ENCODE results near the gene SLX4. TPM values are rescaled to one million over a fixed set of nuclear protein-coding genes. Genes with fewer than 3 reads are reported as not detected.

Gene SLX4
- polyA plus RNA-seq, 1 of the 3 experiments (the other 2 are of a cell fraction) = 2.1 TPM

DNA sequence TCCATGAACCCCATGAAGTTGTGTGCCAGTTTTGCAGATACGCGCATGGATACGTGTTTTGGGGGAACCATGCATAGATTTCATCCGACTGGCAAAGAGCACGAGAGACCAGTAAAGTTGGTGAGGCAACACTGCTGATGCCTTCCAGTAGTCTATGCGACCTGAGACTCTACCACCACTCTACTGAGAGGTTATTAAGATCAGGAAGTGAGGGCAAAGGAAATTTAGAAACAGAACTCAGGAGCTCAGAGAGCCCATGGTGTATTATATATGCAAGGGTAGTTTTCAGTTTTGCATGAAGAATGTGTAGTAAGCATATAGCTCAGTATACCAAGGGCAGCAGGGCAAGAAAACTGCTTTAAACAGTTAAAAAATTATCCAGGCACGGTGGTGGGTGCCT, 4.2 kb downstream of the SLX4 start:
- Histone ChIP-seq H4K20me1 (ENCODE audit: insufficient read depth) (no peaks in the 10 kb centered on the region), H3K27ac (ENCODE audit: low read depth in 2 of 2, low read length in 1 of 2) (no peak overlapping the region), H3K9ac (no peak overlapping the region), H3K9me3 (no peaks in the 10 kb centered on the region), H3K4me1 (ENCODE audit: control insufficient read depth in 1 of 2, insufficient read depth in 2 of 2, low read depth in 1 of 2, low read length in 1 of 2) (peaks cover 6% of the 10 kb centered on the region in 2 experiments), H3K36me3 (replicated peaks in 1 of 2; ENCODE audit: control insufficient read depth in 1 of 2, insufficient read depth in 2 of 2, low read length in 1 of 2) (peaks cover 8 to 14% of the 10 kb centered on the region in 2 experiments), H3K4me3 (ENCODE audit: low read depth in 2 of 2, low read length in 1 of 2) (no peak overlapping the region), H3K27me3 (ENCODE audit: insufficient read depth) (no peaks in the 10 kb centered on the region), H3F3A (replicated peaks; ENCODE audit: insufficient read depth) (no peaks in the 10 kb centered on the region), H3K9me2 (no peaks in the 10 kb centered on the region), H3K79me2 (ENCODE audit: insufficient read depth) (peaks cover 15% of the 10 kb centered on the region), H3K4me2 (no peak overlapping the region), H2AFZ (ENCODE audit: low read depth) (no peak overlapping the region)
- POLR2A ChIA-PET = no interaction called here
- WGBS (ENCODE audit: low lambda C conversion rate) = 86% methylated on average over 7 of the region's 7 CpGs
- CTCF ChIA-PET = no interaction called here
- TF ChIP-seq TAF1 (IDR thresholded peaks at IDR 0.05; ENCODE audit: borderline replicate concordance, low read depth, low read length) (no peak), TEAD4 (IDR thresholded peaks at IDR 0.05; ENCODE audit: borderline replicate concordance, insufficient read depth) (no peak), MEF2A (IDR thresholded peaks at IDR 0.05; ENCODE audit: borderline replicate concordance, low read depth) (no peak), NFIC (IDR thresholded peaks at IDR 0.05; ENCODE audit: borderline replicate concordance) (no peak)
- TF ChIP-seq, protein P1, sequence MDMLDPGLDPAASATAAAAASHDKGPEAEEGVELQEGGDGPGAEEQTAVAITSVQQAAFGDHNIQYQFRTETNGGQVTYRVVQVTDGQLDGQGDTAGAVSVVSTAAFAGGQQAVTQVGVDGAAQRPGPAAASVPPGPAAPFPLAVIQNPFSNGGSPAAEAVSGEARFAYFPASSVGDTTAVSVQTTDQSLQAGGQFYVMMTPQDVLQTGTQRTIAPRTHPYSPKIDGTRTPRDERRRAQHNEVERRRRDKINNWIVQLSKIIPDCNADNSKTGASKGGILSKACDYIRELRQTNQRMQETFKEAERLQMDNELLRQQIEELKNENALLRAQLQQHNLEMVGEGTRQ (IDR thresholded peaks at IDR 0.05; ENCODE audit: borderline replicate concordance, low read depth, low read length) = no peak
- TF ChIP-seq, protein P2, sequence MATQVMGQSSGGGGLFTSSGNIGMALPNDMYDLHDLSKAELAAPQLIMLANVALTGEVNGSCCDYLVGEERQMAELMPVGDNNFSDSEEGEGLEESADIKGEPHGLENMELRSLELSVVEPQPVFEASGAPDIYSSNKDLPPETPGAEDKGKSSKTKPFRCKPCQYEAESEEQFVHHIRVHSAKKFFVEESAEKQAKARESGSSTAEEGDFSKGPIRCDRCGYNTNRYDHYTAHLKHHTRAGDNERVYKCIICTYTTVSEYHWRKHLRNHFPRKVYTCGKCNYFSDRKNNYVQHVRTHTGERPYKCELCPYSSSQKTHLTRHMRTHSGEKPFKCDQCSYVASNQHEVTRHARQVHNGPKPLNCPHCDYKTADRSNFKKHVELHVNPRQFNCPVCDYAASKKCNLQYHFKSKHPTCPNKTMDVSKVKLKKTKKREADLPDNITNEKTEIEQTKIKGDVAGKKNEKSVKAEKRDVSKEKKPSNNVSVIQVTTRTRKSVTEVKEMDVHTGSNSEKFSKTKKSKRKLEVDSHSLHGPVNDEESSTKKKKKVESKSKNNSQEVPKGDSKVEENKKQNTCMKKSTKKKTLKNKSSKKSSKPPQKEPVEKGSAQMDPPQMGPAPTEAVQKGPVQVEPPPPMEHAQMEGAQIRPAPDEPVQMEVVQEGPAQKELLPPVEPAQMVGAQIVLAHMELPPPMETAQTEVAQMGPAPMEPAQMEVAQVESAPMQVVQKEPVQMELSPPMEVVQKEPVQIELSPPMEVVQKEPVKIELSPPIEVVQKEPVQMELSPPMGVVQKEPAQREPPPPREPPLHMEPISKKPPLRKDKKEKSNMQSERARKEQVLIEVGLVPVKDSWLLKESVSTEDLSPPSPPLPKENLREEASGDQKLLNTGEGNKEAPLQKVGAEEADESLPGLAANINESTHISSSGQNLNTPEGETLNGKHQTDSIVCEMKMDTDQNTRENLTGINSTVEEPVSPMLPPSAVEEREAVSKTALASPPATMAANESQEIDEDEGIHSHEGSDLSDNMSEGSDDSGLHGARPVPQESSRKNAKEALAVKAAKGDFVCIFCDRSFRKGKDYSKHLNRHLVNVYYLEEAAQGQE (IDR thresholded peaks at IDR 0.05; ENCODE audit: low read depth, low read length) = no peak
- TF ChIP-seq, protein P3, sequence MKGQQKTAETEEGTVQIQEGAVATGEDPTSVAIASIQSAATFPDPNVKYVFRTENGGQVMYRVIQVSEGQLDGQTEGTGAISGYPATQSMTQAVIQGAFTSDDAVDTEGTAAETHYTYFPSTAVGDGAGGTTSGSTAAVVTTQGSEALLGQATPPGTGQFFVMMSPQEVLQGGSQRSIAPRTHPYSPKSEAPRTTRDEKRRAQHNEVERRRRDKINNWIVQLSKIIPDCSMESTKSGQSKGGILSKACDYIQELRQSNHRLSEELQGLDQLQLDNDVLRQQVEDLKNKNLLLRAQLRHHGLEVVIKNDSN (IDR thresholded peaks at IDR 0.05; ENCODE audit: borderline replicate concordance, low read depth) = no peak
- TF ChIP-seq, protein P4, sequence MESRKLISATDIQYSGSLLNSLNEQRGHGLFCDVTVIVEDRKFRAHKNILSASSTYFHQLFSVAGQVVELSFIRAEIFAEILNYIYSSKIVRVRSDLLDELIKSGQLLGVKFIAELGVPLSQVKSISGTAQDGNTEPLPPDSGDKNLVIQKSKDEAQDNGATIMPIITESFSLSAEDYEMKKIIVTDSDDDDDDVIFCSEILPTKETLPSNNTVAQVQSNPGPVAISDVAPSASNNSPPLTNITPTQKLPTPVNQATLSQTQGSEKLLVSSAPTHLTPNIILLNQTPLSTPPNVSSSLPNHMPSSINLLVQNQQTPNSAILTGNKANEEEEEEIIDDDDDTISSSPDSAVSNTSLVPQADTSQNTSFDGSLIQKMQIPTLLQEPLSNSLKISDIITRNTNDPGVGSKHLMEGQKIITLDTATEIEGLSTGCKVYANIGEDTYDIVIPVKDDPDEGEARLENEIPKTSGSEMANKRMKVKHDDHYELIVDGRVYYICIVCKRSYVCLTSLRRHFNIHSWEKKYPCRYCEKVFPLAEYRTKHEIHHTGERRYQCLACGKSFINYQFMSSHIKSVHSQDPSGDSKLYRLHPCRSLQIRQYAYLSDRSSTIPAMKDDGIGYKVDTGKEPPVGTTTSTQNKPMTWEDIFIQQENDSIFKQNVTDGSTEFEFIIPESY (IDR thresholded peaks at IDR 0.05; ENCODE audit: borderline replicate concordance, low read depth) = no peak
- no peak for DNase-seq

DNA sequence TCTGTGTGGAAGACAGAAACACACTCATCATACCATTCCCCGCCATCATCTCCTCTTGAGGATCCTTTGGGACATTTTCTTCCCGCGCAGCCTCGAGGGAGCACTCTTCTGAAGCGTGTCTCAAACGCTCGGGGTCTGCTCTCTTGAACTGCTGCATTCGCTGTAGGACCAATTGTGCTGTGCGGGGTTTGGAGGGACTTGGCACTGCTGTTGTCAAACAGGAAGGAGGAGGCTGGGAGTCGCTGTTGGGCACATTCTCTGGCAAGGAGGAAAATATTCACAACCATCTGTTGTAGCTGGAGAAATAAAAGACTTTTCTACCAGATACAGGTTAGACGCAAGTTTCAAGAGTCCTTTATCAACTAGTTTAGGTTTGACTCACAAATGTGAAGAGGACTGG, 5.0 kb downstream of the SLX4 start:
- no peak overlapping the region for H2AFZ ChIP-seq (ENCODE audit: low read depth)
- no peaks in the 10 kb centered on the region for H3K27me3 ChIP-seq (ENCODE audit: insufficient read depth)
- no peak for DNase-seq
- H4K20me1 ChIP-seq (ENCODE audit: insufficient read depth) = no peaks in the 10 kb centered on the region
- H3K9ac ChIP-seq = no peak overlapping the region
- peaks cover 15 to 17% of the 10 kb centered on the region in 2 experiments for H3K36me3 ChIP-seq (replicated peaks in 1 of 2; ENCODE audit: control insufficient read depth in 1 of 2, insufficient read depth in 2 of 2, low read length in 1 of 2)
- H3K4me1 ChIP-seq (ENCODE audit: control insufficient read depth in 1 of 2, insufficient read depth in 2 of 2, low read depth in 1 of 2, low read length in 1 of 2) = peaks cover 6% of the 10 kb centered on the region in 2 experiments
- ChIA-PET CTCF (no interaction called here), POLR2A (no interaction called here)
- peaks cover 9% of the 10 kb centered on the region; the same call in 1 of the 2 replicates for H3K79me2 ChIP-seq (ENCODE audit: insufficient read depth)
- no peaks in the 10 kb centered on the region for H3K9me2 ChIP-seq
- no peaks in the 10 kb centered on the region for H3K9me3 ChIP-seq
- H3F3A ChIP-seq (replicated peaks; ENCODE audit: insufficient read depth) = no peaks in the 10 kb centered on the region
- H3K4me2 ChIP-seq = no peak overlapping the region
- H3K27ac ChIP-seq (ENCODE audit: low read depth in 2 of 2, low read length in 1 of 2) = no peak overlapping the region
- no peak overlapping the region for H3K4me3 ChIP-seq (ENCODE audit: low read depth in 2 of 2, low read length in 1 of 2)
- 99% methylated on average over 11 of the region's 11 CpGs for WGBS (ENCODE audit: low lambda C conversion rate)
- TF ChIP-seq TCF12 (IDR thresholded peaks at IDR 0.05) (no peak), POLR2AphosphoS5 (IDR thresholded peaks at IDR 0.05; ENCODE audit: low read depth, low read length) (no peak), MEF2A (IDR thresholded peaks at IDR 0.05; ENCODE audit: borderline replicate concordance, low read depth) (no peak), RCOR1 (IDR thresholded peaks at IDR 0.05; ENCODE audit: low read length) (no peak), SIN3A (IDR thresholded peaks at IDR 0.05; ENCODE audit: borderline replicate concordance, low read depth, low read length) (no peak), ELF1 (IDR thresholded peaks at IDR 0.05) (no peak), JUND (IDR thresholded peaks at IDR 0.05) (no peak)
- TF ChIP-seq, protein P5, sequence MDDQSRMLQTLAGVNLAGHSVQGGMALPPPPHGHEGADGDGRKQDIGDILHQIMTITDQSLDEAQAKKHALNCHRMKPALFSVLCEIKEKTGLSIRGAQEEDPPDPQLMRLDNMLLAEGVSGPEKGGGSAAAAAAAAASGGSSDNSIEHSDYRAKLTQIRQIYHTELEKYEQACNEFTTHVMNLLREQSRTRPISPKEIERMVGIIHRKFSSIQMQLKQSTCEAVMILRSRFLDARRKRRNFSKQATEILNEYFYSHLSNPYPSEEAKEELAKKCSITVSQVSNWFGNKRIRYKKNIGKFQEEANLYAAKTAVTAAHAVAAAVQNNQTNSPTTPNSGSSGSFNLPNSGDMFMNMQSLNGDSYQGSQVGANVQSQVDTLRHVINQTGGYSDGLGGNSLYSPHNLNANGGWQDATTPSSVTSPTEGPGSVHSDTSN (IDR thresholded peaks at IDR 0.05) = no peak
- TF ChIP-seq, protein P1 (IDR thresholded peaks at IDR 0.05; ENCODE audit: borderline replicate concordance, low read depth, low read length) = no peak
- TF ChIP-seq, protein P6, sequence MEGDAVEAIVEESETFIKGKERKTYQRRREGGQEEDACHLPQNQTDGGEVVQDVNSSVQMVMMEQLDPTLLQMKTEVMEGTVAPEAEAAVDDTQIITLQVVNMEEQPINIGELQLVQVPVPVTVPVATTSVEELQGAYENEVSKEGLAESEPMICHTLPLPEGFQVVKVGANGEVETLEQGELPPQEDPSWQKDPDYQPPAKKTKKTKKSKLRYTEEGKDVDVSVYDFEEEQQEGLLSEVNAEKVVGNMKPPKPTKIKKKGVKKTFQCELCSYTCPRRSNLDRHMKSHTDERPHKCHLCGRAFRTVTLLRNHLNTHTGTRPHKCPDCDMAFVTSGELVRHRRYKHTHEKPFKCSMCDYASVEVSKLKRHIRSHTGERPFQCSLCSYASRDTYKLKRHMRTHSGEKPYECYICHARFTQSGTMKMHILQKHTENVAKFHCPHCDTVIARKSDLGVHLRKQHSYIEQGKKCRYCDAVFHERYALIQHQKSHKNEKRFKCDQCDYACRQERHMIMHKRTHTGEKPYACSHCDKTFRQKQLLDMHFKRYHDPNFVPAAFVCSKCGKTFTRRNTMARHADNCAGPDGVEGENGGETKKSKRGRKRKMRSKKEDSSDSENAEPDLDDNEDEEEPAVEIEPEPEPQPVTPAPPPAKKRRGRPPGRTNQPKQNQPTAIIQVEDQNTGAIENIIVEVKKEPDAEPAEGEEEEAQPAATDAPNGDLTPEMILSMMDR (IDR thresholded peaks at IDR 0.05) = no peak

Measured in SK-N-SH (cell line).